Neuron (in vitro differentiated cells): ENCODE data around the gene ZFAND3.

Source experiments
- H2AFZ ChIP-seq: one replicate; pipeline ENCODE4 v1.6.1; 2013; ENCODE audit warnings: low read depth, mild to moderate bottlenecking, inconsistent platforms, low read length, moderate library complexity
- H3K27me3 ChIP-seq: one replicate; pipeline ENCODE4 v1.6.1; 2013; ENCODE audit warnings: low read length; ENCODE audit not compliant: insufficient read depth
- H3K36me3 ChIP-seq: one replicate; pipeline ENCODE4 v1.6.1; 2013; ENCODE audit warnings: low read length; ENCODE audit not compliant: insufficient read depth
- H3K4me1 ChIP-seq: one replicate; pipeline ENCODE4 v1.6.1; 2013; ENCODE audit warnings: low read length; ENCODE audit not compliant: insufficient read depth
- H3K4me3 ChIP-seq: 2 replicates; pipeline ENCODE4 v1.5.1; 2013; ENCODE audit warnings: mild to moderate bottlenecking, low read length, moderate library complexity
- H3K9me3 ChIP-seq: one replicate; pipeline ENCODE4 v1.6.1; 2013; ENCODE audit warnings: low read length

Gene ZFAND3

DNA sequence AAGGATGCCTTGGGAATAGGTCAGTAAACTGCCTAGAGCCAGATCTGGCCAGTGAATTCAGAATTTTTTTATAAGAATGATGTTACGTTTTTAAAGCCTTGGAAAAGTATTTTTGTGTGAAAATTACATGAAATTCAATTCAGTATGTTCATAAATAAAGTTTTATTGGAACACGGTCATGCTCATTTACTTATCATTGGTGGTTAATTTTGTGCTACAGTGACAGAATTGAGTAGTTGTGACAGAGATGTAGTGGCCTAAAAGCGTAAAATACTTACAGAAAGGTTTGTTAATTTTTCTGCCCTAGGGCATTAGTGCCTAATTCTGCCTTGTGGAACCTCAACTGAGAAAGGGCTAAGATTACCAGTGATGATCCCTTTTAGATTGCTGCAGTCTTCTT is 28.2 kb downstream of the ZFAND3 start:
- no peaks in the 10 kb centered on the region for H3K36me3 ChIP-seq
- no peak overlapping the region for H3K4me3 ChIP-seq
- no peaks in the 10 kb centered on the region for H3K27me3 ChIP-seq
- peaks cover 6% of the 10 kb centered on the region for H3K4me1 ChIP-seq
- H2AFZ ChIP-seq = no peak overlapping the region
- H3K9me3 ChIP-seq = peaks cover 2% of the 10 kb centered on the region

DNA sequence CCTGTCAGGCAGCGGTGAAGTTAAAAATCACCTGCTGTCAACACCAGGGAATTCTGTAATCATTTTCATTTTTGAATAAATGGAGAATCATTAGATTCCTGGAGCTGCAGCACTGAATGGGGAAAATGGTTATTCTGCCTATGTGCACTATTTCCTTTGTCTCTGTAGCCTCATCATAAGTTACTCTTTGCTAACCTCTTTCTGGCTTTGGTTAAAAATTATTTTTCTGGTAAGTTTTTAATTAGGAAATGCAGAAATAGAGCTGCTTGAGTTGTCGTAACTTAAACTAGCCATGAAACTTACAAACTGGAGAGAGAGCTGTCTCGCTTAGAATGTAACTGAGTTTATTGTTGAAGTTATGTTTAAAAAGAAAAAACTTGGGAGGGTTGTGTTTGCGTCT is 28.8 kb downstream of the ZFAND3 start:
- Histone ChIP-seq H3K27me3 (no peaks in the 10 kb centered on the region), H3K9me3 (peaks cover 2% of the 10 kb centered on the region), H3K4me1 (peaks cover 6% of the 10 kb centered on the region), H2AFZ (no peak overlapping the region), H3K4me3 (no peak overlapping the region), H3K36me3 (no peaks in the 10 kb centered on the region)

DNA sequence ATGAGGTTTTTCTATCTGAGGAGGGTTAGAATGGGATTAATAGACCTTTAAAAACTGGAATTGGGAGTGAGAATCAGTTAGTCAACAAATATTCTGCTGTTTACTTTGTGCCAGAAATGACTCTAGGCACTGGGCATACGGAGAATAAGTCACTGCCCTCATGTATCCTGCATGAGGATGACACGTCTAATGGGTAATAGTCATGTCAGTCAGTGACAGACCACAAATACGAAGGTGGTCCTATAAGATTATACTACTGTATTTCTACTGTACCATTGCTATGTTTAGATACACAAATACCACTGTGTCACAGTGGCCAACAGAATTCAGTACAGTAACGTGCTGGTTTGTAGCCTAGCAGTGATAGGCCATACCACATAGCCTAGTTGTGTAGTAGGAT is 30.7 kb downstream of the ZFAND3 start:
- H3K4me1 ChIP-seq = peaks cover 6% of the 10 kb centered on the region
- H2AFZ ChIP-seq = no peak overlapping the region
- no peaks in the 10 kb centered on the region for H3K9me3 ChIP-seq

DNA sequence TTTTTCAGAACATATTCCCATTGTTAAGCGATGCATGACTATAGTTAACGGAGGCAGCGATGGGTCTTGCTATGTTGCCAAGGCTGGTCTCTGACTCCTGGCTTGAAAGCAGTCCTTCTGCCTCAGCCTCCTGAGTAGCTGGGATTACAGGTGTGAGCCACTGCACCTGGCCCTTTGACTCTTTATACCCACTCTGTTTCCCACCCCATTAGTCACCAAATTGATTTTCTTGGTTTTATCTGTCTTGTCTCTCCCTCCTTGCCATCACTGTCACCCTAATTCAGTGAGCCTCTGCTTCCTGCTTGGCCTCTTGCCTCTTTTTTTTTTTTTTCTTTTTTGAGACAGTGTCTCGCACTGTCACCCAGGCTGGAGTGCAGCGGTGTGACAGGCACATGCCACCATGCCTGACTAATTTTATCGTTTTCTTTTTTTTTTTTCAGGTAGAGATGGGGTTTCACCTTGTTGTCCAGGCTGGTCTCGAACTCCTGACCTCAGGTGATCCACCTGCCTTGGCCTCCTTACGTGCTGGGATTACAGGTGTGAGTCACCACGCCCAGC is 31.3 kb downstream of the ZFAND3 start:
- Histone ChIP-seq H3K27me3 (no peaks in the 10 kb centered on the region), H3K4me3 (no peak overlapping the region), H3K4me1 (peaks cover 6% of the 10 kb centered on the region), H2AFZ (no peak overlapping the region), H3K36me3 (no peaks in the 10 kb centered on the region), H3K9me3 (no peaks in the 10 kb centered on the region)

More for the DNA sequence above, 30.7 kb downstream of the ZFAND3 start:
- Histone ChIP-seq H3K4me3 (no peak overlapping the region), H3K36me3 (no peaks in the 10 kb centered on the region), H3K27me3 (no peaks in the 10 kb centered on the region)

DNA sequence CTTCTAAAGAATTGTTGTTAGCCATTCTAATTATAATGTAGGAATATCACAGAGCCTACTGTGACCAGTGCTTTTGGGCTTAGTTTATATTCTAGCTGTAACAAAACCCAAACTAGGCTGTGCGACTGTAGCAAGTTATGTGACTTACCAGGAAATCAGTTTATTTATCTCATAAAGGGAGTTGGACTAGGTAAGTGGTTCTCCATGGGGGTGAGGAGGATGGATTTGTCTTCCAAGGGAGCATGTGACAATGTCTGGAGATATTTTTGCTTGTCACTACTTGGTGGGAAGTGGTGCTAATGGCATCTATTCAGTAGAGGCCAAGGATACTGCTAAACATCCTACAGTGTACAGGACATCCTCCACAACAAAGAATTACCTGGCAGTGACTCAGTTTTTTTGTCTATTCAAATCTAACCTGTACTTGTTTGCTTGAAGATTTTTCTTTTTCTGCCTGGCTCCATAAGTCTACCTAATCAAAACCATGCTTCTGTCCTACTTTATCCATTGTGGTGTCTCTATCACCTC is 32.5 kb downstream of the ZFAND3 start:
- Histone ChIP-seq H3K27me3 (no peaks in the 10 kb centered on the region), H2AFZ (no peak overlapping the region), H3K4me3 (no peak overlapping the region), H3K4me1 (peaks cover 6% of the 10 kb centered on the region), H3K36me3 (no peaks in the 10 kb centered on the region), H3K9me3 (no peaks in the 10 kb centered on the region)

DNA sequence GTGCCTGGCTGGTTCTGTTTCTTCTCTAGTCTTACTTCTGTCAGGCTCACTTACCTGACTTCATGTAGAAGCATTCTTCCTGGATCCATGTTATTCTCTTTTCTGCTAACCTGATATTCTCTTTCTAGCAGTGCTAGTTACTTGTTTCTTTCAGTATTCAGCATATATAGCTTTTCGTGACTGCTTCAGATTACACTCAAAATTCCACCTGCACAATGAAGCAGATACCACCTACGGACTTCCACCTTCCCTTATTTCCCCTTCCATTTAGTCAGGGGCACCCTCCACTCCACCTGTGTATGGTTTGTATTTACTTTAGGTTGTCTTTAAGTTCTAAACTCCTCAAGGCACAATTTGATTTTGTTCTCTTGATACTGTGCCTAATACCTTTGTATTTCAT is 36.8 kb downstream of the ZFAND3 start:
- H3K9me3 ChIP-seq = no peaks in the 10 kb centered on the region
- no peaks in the 10 kb centered on the region for H3K36me3 ChIP-seq
- H3K27me3 ChIP-seq = no peaks in the 10 kb centered on the region
- no peak overlapping the region for H2AFZ ChIP-seq
- no peaks in the 10 kb centered on the region for H3K4me1 ChIP-seq
- H3K4me3 ChIP-seq = no peak overlapping the region

DNA sequence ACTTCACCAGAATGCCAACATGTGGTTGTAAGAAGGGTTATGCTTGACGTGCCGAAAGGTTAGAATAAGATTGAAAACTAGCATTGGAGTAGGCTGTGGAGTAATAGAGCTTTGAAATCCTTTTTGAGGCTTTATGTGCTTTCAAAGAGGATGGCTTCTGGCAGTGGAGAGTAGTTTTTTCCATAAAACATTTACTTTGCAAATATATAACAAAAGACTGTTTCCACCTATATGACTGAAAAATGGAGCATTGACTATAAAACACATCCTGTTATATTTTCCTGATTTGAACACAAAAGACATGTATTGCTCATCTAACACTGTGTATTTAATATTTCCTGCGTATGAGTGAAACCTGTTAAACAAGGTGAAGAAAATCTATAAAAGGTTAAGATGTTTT is 38.8 kb downstream of the ZFAND3 start:
- no peaks in the 10 kb centered on the region for H3K4me1 ChIP-seq
- H3K27me3 ChIP-seq = no peaks in the 10 kb centered on the region
- H3K36me3 ChIP-seq = peaks cover 5% of the 10 kb centered on the region
- H2AFZ ChIP-seq = no peak overlapping the region
- no peak overlapping the region for H3K4me3 ChIP-seq
- no peaks in the 10 kb centered on the region for H3K9me3 ChIP-seq

DNA sequence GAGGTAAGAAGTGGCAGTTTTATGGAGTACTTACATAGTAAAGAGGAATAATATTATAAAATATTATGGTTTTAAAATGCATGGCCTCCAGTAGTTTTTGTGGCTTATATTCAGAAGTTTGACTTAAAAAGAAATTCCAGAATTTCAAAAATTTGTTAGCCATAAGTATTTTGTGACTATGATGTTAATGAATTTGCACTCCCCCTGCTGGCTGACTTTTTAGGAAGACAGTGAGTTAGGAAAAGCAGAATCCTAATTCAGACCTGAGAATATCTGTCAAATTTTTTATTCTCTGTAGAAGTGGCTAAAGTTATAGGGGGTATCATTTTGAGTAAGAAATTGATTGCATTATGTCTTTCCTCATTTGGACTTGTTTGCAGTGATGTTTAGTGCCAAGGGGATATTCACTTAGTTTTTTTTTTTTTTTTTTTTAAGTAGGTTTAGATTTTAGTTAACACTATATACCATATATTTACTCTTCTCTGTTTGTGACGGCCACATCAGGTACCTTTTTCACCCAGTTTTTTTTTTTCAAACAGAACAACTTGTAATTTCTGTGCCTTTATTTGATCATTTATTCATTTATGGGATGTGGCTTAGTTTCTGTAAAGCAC is 40.8 kb downstream of the ZFAND3 start:
- Histone ChIP-seq H3K36me3 (peaks cover 10% of the 10 kb centered on the region), H3K27me3 (no peaks in the 10 kb centered on the region), H3K4me3 (no peak overlapping the region), H3K9me3 (no peaks in the 10 kb centered on the region), H2AFZ (no peak overlapping the region), H3K4me1 (no peaks in the 10 kb centered on the region)

DNA sequence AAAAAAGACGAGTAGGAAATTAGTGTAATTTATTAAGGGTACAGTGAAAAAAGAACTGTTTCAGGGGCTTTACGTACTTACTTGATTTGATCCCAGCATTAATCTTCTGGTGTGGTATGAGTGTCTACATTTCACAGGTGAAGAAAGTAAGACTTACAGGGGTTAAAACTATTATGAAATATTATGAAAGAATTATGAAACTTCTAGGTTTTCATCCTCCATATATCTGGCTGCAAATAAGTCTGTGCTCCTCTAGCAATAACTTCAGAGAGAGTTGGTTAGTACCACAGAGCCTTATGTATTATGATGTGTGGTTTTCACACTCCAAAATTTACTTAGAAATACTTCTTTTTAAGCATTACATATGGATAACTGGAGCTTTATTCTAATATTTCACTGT is 41.9 kb downstream of the ZFAND3 start:
- Histone ChIP-seq H3K9me3 (no peaks in the 10 kb centered on the region), H3K36me3 (peaks cover 10% of the 10 kb centered on the region), H3K4me3 (no peak overlapping the region), H3K4me1 (peaks cover under 1% of the 10 kb centered on the region), H3K27me3 (no peaks in the 10 kb centered on the region), H2AFZ (no peak overlapping the region)

DNA sequence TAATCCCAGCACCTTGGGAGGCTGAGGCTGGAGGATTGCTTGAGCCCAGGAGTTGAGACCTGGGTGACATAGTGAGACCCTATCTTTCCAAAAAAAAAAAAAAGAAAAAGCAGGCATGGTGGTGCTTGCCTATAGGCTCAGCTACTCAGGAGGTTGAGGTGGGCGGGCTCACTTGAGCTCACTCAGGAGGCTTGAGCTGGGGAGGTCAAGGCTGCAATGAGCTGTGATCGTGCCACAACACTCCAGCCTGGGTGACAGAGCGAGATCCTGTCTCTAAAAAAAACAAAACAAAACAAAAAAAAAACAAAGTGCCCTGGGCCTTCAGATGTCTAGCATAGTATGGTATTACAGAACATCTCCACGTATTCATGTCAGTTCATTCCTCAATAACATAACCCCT is 42.9 kb downstream of the ZFAND3 start:
- Histone ChIP-seq H3K4me1 (peaks cover 9% of the 10 kb centered on the region), H2AFZ (no peak overlapping the region), H3K9me3 (no peaks in the 10 kb centered on the region), H3K4me3 (no peak overlapping the region), H3K27me3 (no peaks in the 10 kb centered on the region), H3K36me3 (peaks cover 10% of the 10 kb centered on the region)

DNA sequence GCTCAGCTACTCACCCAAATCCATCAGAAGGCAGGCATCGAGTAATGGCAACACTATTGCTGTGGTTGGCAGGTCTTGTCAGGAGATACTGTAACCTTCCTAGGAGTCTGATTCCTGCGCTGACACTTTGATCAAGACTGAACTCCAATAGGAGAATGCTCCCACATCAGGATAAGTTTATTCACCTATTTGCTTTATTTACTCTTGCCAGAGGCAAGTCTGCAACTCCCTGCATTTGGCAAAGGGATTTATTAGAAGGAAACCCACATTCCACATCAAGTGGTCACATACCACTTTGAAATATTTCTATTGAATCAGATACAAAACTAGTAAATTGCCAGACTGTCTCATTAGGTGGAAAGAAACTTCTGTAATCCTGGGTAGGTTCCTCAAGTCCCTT is 43.5 kb downstream of the ZFAND3 start:
- Histone ChIP-seq H3K9me3 (no peaks in the 10 kb centered on the region), H2AFZ (no peak overlapping the region), H3K4me1 (peaks cover 9% of the 10 kb centered on the region), H3K36me3 (peaks cover 10% of the 10 kb centered on the region), H3K27me3 (no peaks in the 10 kb centered on the region), H3K4me3 (no peak overlapping the region)

DNA sequence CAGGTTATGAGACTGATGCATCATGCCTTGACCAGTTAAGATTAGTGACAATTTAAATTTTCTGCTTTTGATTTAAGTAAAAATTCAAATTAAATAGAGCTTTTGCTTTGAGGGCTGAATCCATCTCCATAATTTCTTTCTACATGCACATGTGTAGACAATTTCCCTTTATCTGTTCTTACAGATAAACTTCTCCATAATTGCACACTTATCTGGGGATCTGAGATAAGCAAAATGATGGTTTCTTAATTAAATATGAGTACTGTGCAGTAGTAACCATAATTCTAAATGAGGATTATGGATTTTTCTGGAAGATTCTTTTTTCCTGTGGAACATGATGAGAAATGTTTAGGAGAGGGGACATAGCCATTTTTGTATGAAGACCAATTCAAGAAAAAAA is 44.7 kb downstream of the ZFAND3 start:
- Histone ChIP-seq H3K36me3 (peaks cover 10% of the 10 kb centered on the region), H3K4me1 (peaks cover 9% of the 10 kb centered on the region), H3K4me3 (no peak overlapping the region), H3K27me3 (no peaks in the 10 kb centered on the region), H2AFZ (no peak overlapping the region), H3K9me3 (no peaks in the 10 kb centered on the region)

DNA sequence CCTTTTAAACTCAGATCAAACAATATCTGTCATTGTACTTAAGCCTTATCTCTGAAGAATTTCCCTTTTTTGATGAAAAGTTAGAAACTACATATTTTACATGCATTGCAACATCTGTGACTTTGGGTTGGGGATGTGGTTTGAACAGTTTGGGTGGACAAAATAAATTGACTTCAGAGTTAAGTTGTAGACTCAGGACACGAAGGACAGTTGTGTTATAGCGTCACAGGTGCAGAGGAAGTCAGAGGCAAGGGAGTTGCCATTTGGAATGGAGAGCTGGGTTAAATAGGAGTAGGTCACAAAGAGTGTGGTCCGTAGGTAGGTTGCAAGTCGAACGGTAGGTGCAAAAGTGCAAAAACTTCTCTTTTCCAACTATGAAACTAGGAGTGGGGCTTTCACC is 46.0 kb downstream of the ZFAND3 start:
- no peak overlapping the region for H3K4me3 ChIP-seq
- no peaks in the 10 kb centered on the region for H3K27me3 ChIP-seq
- H3K4me1 ChIP-seq = peaks cover 9% of the 10 kb centered on the region
- no peak overlapping the region for H2AFZ ChIP-seq
- peaks cover 10% of the 10 kb centered on the region for H3K36me3 ChIP-seq
- no peaks in the 10 kb centered on the region for H3K9me3 ChIP-seq
